PFSK-1 (cell line): Measurements from ENCODE around the gene HS6ST3.

Experiments
- FOXP2 ChIP-seq: optimal IDR thresholded peaks from 2 replicates; pipeline ENCODE3; 2011; ENCODE audit warnings: borderline replicate concordance, control low read depth, inconsistent platforms; ENCODE audit not compliant: insufficient read depth; ENCODE audit errors: extremely low read length, extremely low read depth
- POLR2AphosphoS5 ChIP-seq: IDR thresholded peaks from 2 replicates; pipeline ENCODE4 v1.6.1; 2012; ENCODE audit warnings: low read depth, mild to moderate bottlenecking, control low read depth, low read length, moderate library complexity
- SIN3A ChIP-seq: IDR thresholded peaks from 2 replicates; pipeline ENCODE4 v1.6.1; 2012; ENCODE audit warnings: mild to moderate bottlenecking, low read length, moderate library complexity, borderline replicate concordance; ENCODE audit not compliant: insufficient read depth
- TAF1 ChIP-seq: IDR thresholded peaks from 2 replicates; pipeline ENCODE4 v1.6.1; 2012; ENCODE audit warnings: low read length, control low read depth, borderline replicate concordance; ENCODE audit not compliant: insufficient read depth
- TF ChIP-seq, protein P1 (sequence below), 2 experiments: IDR thresholded peaks; 2 replicates each; pipeline versions ENCODE4 v1.6.1 to v1.8.0; 2011 to 2012; ENCODE audit warnings: low read depth in 2 of 2, low read length in 2 of 2, control low read depth in 1 of 2, inconsistent platforms in 1 of 2, mild to moderate bottlenecking in 1 of 2, moderate library complexity in 1 of 2; ENCODE audit not compliant: insufficient read depth in 1 of 2

DNA sequence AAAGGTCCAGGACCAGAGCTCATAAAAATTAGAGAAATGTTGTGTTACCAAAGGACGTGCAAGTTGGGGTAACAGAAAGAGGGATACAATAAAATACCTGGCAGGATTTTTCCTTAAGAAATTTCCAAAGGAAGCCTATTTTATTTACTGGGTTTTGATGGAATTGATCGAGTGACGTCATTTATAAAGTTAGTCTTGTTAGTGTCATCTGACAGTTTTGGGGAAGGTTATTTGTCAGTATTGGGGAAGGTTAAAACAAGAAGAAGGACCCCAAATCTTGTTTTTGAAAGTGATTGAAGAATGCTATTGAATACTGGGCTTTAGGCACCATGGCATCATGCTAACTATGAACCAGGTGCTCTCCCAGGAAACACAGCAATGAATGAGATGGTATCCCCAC is 287.9 kb downstream of the HS6ST3 start:
- TF ChIP-seq TAF1, result no peak
- TF ChIP-seq, protein P1, sequence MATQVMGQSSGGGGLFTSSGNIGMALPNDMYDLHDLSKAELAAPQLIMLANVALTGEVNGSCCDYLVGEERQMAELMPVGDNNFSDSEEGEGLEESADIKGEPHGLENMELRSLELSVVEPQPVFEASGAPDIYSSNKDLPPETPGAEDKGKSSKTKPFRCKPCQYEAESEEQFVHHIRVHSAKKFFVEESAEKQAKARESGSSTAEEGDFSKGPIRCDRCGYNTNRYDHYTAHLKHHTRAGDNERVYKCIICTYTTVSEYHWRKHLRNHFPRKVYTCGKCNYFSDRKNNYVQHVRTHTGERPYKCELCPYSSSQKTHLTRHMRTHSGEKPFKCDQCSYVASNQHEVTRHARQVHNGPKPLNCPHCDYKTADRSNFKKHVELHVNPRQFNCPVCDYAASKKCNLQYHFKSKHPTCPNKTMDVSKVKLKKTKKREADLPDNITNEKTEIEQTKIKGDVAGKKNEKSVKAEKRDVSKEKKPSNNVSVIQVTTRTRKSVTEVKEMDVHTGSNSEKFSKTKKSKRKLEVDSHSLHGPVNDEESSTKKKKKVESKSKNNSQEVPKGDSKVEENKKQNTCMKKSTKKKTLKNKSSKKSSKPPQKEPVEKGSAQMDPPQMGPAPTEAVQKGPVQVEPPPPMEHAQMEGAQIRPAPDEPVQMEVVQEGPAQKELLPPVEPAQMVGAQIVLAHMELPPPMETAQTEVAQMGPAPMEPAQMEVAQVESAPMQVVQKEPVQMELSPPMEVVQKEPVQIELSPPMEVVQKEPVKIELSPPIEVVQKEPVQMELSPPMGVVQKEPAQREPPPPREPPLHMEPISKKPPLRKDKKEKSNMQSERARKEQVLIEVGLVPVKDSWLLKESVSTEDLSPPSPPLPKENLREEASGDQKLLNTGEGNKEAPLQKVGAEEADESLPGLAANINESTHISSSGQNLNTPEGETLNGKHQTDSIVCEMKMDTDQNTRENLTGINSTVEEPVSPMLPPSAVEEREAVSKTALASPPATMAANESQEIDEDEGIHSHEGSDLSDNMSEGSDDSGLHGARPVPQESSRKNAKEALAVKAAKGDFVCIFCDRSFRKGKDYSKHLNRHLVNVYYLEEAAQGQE (IDR thresholded peaks at IDR 0.05; ENCODE audit: insufficient read depth in 1 of 2, low read depth in 2 of 2, low read length in 2 of 2), result no peak
- TF ChIP-seq POLR2AphosphoS5, result no peak
- TF ChIP-seq SIN3A, result no peak
- TF ChIP-seq FOXP2, result no peak
